Transverse colon (tissue), 4 donors: ENCODE measurements around the gene PPP4R4. TPM values are rescaled to one million over a fixed set of nuclear protein-coding genes. Genes with fewer than 3 reads are reported as not detected.

Experiments
- DNase-seq: peaks from one replicate; pipeline ENCODE4 v3.0.0-alpha.2; 2019
- H3K27ac ChIP-seq, 4 donors: fragments of 200-600 bp; sonication (generic); 2 replicates each; pipeline ENCODE4 v1.5.1; 2016 to 2018; ENCODE audit warnings: inconsistent platforms in 4 of 4
- H3K27me3 ChIP-seq: fragments of 200-600 bp; sonication (generic); 2 replicates; pipeline ENCODE4 v1.5.1; 2017; ENCODE audit warnings: inconsistent platforms
- H3K36me3 ChIP-seq, 4 donors: fragments of 200-600 bp; sonication (generic); 2 replicates each; pipeline ENCODE4 v1.5.1; 2017 to 2019; ENCODE audit warnings: inconsistent platforms in 4 of 4
- H3K4me1 ChIP-seq, 4 donors: fragments of 200-600 bp; sonication (generic); 2 replicates each; pipeline ENCODE4 v1.5.1; 2017 to 2020; ENCODE audit warnings: inconsistent platforms in 4 of 4
- H3K4me3 ChIP-seq, 4 donors: fragments of 200-600 bp; sonication (generic); 1 replicate in 1 of 4; 2 replicates in 3 of 4; pipeline versions ENCODE4 v1.5.1 to v1.6.1; 2017 to 2019; ENCODE audit warnings: inconsistent platforms in 4 of 4
- H3K9me3 ChIP-seq, 2 donors: fragments of 200-600 bp; sonication (generic); 2 replicates each; pipeline ENCODE4 v1.5.1; 2017 to 2019; ENCODE audit warnings: inconsistent platforms in 2 of 2
- EP300 ChIP-seq: sonication (generic); formaldehyde crosslinking; IDR thresholded peaks from one replicate; pipeline ENCODE4 v1.6.1; 2017; ENCODE audit warnings: antibody characterized with exemption, low read depth
- POLR2A ChIP-seq: fragments of 450-650 bp; IDR thresholded peaks from one replicate; pipeline ENCODE4 v1.6.1; 2016; ENCODE audit warnings: antibody characterized with exemption, mild to moderate bottlenecking, moderate library complexity
- POLR2AphosphoS5 ChIP-seq, 3 donors: sonication (generic); formaldehyde crosslinking; IDR thresholded peaks; one replicate each; pipeline ENCODE4 v1.6.1; 2016; ENCODE audit warnings: antibody characterized with exemption in 3 of 3
- WGBS, 2 donors: methylation state at CpG; one replicate each; pipeline ENCODE4 v1.1.5; 2018; ENCODE audit warnings: low coverage in 1 of 2; 5-methylcytosine and 5-hydroxymethylcytosine counted together
- in situ Hi-C, 4 donors: fragments of 200-750 bp; cut with MboI; loops; one replicate each; pipeline versions ENCODE4 v1.15.0 to v1.15.1; 2017; ENCODE audit warnings: low sequenced_read_pairs in 3 of 4, low pct_ligation_motif_present in 1 of 4, low pct_unique_long_range_greater_than_20kb in 1 of 4
- intact Hi-C: fragments of 100-400 bp; cut with DNase I; formaldehyde crosslinking; loops from one replicate; pipeline ENCODE4 v1.15.1; 2023; ENCODE audit warnings: low total_unique reads
- total RNA-seq, 4 donors: library from RNA; depleted of rRNA; stranded (reverse); fragments of >200 nt; gene quantifications; one replicate each; pipeline ENCODE4 v1.1.0, GENCODE V29; 2016
- TF ChIP-seq, protein P1 (sequence below), 5 experiments: fragments of 200-600 bp in 3 of 5; fragments of 450-650 bp in 2 of 5; sonication (generic) in 3 of 5; IDR thresholded peaks; 1 replicate in 2 of 5; 2 replicates in 3 of 5; pipeline ENCODE4 v1.5.1; 2016 to 2017; ENCODE audit warnings: antibody characterized with exemption in 5 of 5, inconsistent platforms in 3 of 5, mild to moderate bottlenecking in 2 of 5, moderate library complexity in 1 of 5

The PPP4R4 gene
- total RNA-seq, 4 donors from 2014 or later, result not detected

DNA sequence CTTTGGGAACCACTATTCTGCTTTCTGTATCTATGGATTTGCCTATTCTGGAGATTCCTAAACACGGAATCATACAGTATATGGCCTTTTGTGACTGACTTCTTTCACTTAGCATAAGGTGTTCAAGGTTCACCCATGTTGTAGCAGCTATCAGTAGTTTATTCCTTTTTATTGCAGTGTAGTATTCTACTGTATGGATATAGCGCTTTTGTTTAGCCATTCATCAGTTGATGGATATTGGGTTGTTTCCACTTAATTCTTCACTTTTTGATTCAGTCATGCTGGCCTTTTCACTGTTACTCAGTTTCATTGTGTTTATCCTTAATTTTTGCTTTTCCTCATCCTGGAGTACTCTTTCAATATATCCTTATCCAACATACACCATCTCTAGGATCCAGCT lies 5.1 kb downstream of the PPP4R4 start:
- 76 to 85% methylated on average over 2 of the region's 2 CpGs for WGBS, 2 donors
- Histone ChIP-seq H3K9me3 (no peaks in the 10 kb centered on the region), H3K36me3 (no peaks in the 10 kb centered on the region), H3K4me1 (peaks cover 0 to 17% (median 12%) of the 10 kb centered on the region in 4 donors), H3K27ac (no peak overlapping the region), H3K27me3 (peaks cover 66% of the 10 kb centered on the region), H3K4me3 (no peak overlapping the region)
- intact Hi-C loops (no loop called here), in situ Hi-C loops (no loop called here)
- DNase-seq, result no peak
- no peak for TF ChIP-seq POLR2A

DNA sequence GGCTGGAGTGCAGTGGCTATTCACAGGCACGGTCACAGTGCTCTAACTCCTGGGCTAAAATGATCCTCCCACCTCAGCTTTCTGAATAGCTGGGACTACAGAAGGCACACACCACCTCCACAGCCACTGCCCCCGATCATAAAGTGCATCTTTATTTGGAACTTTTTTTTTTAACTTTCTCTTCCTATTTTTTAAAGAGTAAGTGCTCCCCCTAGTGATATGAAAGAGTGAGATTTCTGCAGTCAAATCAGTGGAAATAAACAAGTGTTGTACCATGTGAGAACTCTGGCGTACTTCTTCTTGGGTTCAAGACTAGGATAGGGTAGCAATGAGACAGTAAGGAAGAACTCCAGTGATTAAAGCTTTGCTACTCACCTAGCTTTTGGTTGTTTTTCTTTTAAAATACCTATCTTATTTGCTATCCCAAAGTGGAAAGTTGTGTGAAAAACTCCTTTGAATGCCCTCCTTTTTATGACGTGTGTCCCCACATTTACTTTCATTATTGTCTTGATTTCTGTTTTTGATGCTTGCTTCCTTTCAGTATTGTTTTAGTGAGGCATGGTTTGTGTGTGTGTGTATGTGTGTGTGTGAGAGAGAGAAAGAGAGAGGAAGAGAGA lies 6.6 kb downstream of the PPP4R4 start:
- Histone ChIP-seq H3K9me3 (no peaks in the 10 kb centered on the region), H3K27ac (no peak overlapping the region), H3K36me3 (no peaks in the 10 kb centered on the region), H3K4me3 (peak overlapping the region in 1 of 4 donors; percentile 29), H3K27me3 (peaks cover 56% of the 10 kb centered on the region), H3K4me1 (peaks cover 0 to 4% (median 1%) of the 10 kb centered on the region in 4 donors)
- TF ChIP-seq POLR2AphosphoS5 (IDR thresholded peaks at IDR 0.05), result no peak
- TF ChIP-seq, protein P1, sequence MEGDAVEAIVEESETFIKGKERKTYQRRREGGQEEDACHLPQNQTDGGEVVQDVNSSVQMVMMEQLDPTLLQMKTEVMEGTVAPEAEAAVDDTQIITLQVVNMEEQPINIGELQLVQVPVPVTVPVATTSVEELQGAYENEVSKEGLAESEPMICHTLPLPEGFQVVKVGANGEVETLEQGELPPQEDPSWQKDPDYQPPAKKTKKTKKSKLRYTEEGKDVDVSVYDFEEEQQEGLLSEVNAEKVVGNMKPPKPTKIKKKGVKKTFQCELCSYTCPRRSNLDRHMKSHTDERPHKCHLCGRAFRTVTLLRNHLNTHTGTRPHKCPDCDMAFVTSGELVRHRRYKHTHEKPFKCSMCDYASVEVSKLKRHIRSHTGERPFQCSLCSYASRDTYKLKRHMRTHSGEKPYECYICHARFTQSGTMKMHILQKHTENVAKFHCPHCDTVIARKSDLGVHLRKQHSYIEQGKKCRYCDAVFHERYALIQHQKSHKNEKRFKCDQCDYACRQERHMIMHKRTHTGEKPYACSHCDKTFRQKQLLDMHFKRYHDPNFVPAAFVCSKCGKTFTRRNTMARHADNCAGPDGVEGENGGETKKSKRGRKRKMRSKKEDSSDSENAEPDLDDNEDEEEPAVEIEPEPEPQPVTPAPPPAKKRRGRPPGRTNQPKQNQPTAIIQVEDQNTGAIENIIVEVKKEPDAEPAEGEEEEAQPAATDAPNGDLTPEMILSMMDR (IDR thresholded peaks at IDR 0.05), result peak; percentile 44 to 54 (median 54)
- in situ Hi-C loops (no loop called here), intact Hi-C loops (no loop called here)
- WGBS, 2 donors, result 0 to 4% methylated on average over 4 of the region's 4 CpGs
- DNase-seq, result no peak

DNA sequence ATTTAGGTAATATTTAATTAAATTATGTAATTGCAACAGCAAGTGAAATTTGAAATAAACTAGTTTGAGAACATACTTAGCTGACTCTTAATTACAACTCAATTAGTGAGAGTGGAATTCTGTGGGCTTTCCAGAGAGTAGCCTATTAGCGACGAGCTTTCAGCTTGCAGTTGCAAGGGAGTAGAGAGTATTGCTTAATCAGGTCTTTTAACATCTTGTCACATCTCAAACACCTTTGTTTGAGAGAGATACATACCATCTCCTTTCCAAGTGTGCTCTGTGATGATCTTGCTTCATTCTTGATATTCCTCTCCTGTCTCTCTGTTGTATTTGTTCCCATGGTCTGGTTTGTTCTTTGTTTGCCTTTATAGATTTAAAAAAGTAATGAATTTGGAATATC lies 7.7 kb downstream of the PPP4R4 start:
- WGBS, 2 donors, result 72 to 89% methylated on average over 2 of the region's 2 CpGs
- Histone ChIP-seq H3K27ac (no peak overlapping the region), H3K9me3 (no peaks in the 10 kb centered on the region), H3K4me1 (peaks cover 0 to 4% (median 1%) of the 10 kb centered on the region in 4 donors), H3K4me3 (no peak overlapping the region), H3K36me3 (no peaks in the 10 kb centered on the region), H3K27me3 (peaks cover 55% of the 10 kb centered on the region)
- in situ Hi-C loops, result no loop called here
- TF ChIP-seq POLR2A (no peak), EP300 (no peak)
- TF ChIP-seq, protein P1 (IDR thresholded peaks at IDR 0.05), result no peak
- intact Hi-C loops, result no loop called here
- no peak for DNase-seq

DNA sequence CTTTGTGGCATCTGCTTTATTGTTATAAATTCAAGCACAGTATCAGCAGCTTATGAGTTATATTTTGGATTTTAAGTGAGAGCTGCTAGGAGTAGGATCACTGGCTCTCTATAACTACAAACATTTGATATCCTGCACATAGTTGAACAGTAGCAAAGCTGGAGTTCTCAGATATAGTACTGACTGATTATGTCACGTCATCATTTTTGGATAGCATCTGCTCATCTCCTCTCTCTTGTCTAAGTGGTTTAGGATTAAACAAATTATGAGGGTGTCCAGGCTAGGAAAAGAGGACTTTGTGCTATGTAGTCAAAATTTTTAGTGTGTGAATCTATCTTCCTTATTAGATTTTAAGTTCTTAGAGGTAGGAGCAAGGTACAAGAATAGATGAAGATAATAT lies 18.4 kb downstream of the PPP4R4 start:
- Histone ChIP-seq H3K4me3 (no peak overlapping the region), H3K27me3 (peaks cover 29% of the 10 kb centered on the region), H3K9me3 (no peaks in the 10 kb centered on the region), H3K36me3 (no peaks in the 10 kb centered on the region), H3K4me1 (no peaks in the 10 kb centered on the region), H3K27ac (no peak overlapping the region)
- TF ChIP-seq, protein P1 (IDR thresholded peaks at IDR 0.05), result no peak
- TF ChIP-seq EP300 (no peak), POLR2AphosphoS5 (IDR thresholded peaks at IDR 0.05) (no peak), POLR2A (no peak)
- DNase-seq, result no peak
- in situ Hi-C loops (no loop called here), intact Hi-C loops (no loop called here)
- 61 to 64% methylated on average over 1 of the region's 1 CpG for WGBS, 2 donors

DNA sequence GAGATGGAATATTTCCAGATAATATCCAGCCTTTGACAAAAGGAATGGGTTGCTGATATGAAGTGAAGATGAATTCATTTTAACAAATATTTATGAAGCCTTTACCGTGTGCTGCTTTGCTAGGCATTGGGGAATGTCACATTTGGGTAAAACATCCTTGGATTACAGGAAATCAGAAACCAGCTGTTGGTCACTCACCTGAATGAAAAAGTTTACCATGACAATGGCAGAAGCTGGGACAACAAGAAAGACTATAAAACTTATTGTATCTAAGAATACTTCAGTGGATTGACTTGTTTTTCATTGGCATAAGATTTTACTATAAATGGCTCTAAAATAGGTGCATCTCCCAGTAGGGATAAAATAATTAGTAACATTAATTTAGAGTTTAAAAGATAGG lies 19.7 kb downstream of the PPP4R4 start:
- DNase-seq, result no peak
- Histone ChIP-seq H3K4me1 (no peaks in the 10 kb centered on the region), H3K27me3 (peaks cover 18% of the 10 kb centered on the region), H3K27ac (no peak overlapping the region), H3K9me3 (no peaks in the 10 kb centered on the region), H3K36me3 (no peaks in the 10 kb centered on the region), H3K4me3 (no peak overlapping the region)
- TF ChIP-seq EP300 (no peak), POLR2AphosphoS5 (IDR thresholded peaks at IDR 0.05) (no peak), POLR2A (no peak)
- TF ChIP-seq, protein P1 (IDR thresholded peaks at IDR 0.05), result no peak
- WGBS, 2 donors, result 41 to 64% methylated on average over 1 of the region's 1 CpG
- in situ Hi-C loops, result no loop called here
- intact Hi-C loops, result no loop called here
